AG08396 (cell line): Measurements from ENCODE around the gene SORL1.
A peak's percentile ranks its signal among the peaks of the same experiment; 100 is the strongest.
"Not testable (repeated sequence)": the region's sequence is repeated elsewhere in the genome, so short reads cannot be mapped to it uniquely, and the experiment has no call there.

Experiments
- DNase-seq: peaks from one replicate; pipeline ENCODE4 v3.0.0; 2012; ENCODE audit warnings: low spot score, mixed read lengths

SORL1 gene

DNA sequence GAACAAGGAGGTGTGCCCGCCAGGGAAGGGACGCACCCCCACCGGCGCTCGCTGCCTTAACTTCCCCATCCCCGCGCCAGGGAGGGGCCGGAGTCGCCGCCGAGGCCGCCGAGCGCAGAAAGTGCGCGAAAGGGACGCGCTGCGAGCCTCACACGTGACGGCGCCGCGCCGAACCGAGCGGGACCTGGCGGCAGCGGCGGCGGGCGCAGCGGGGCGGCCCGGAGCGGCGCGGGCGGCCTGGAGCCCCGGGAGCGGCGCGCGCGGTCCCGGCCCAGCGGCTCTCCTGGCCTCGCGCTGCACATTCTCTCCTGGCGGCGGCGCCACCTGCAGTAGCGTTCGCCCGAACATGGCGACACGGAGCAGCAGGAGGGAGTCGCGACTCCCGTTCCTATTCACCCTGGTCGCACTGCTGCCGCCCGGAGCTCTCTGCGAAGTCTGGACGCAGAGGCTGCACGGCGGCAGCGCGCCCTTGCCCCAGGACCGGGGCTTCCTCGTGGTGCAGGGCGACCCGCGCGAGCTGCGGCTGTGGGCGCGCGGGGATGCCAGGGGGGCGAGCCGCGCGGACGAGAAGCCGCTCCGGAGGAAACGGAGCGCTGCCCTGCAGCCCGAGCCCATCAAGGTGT is at the start of gene SORL1:
Gene SORL1 (plus strand): TSS at position 329 of the 623 bp plus-strand sequence. CDS start 18 bp downstream, at position 347.
- peak; percentile 91 for DNase-seq

- no peak for DNase-seq
Measured at GRCh38 chr11:121405646-121406045, 46.5 kb upstream of the SORL1 start.

GRCh38 chr11:121406291-121406690 is 45.8 kb upstream of the SORL1 start:
- no peak for DNase-seq

DNA sequence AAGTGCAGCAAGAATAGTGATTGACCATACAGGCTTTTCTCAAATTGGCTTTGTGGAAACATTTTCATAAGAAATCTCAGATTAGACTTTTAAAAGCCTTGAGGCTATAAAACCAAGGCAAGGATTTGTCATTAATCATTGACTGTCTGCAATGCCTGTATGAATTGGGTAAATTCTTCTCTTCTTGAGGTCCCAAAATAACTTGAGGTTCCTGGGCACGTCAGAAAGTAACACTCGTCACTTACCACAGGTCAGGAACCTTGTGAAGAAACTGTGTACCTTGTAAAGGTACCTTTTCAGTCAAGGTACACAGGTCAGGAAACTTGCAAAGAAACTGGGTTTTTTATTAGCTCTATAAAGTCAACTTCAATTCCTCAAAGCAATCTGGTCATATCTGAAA is 43.3 kb upstream of the SORL1 start:
- DNase-seq, result no peak

DNA sequence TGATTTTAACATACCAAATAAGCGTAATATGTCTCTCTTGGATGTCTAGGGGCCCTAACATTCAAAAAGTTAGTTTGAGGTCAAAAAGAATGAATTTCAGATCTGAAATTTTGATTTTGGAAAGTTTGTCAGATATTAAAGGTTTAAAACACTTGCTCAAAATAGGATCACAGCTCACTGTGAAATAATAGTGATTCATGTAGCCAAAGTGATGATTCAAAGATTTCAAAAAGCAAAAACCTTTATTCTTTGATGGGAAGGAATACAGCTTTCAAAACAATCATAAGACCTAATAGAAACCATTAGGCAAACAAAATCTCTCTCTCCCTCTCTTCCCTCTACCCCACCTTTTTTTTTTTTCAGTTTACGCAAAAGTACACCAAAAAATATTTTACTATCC is 42.1 kb upstream of the SORL1 start:
- DNase-seq, result not testable (repeated sequence)

- DNase-seq, result not testable (repeated sequence)
Measured at GRCh38 chr11:121411330-121411729, 40.8 kb upstream of the SORL1 start.

DNA sequence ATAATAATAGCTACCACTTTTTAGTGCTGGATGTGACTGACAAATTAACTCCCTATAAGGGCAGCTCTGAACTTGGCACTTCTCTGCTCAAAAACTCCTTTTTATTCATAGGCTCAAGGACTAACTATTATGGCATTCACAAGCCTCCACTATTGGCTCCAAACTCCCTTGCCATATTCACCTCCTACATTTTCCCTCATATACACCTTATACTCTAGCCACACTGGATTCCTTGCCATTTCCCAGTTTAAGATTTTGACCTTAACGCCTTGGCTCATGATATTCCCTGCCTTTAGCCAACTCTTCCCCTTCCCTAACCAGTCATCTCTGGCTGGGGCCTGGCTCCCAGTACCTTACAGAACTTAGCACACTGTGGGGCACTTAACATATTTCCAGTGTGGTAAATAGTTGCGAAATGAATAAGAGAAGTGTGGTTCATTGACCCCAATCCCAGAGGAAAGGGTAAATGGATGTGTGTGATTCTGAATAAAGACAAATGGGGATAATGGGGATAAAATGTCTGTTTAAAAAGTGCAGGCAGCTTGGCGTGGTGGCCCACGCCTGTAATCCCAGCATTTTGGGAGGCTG is 40.0 kb upstream of the SORL1 start:
- DNase-seq, result no peak

- DNase-seq, result no peak
Measured at GRCh38 chr11:121412711-121413415, 39.3 kb upstream of the SORL1 start.

DNA sequence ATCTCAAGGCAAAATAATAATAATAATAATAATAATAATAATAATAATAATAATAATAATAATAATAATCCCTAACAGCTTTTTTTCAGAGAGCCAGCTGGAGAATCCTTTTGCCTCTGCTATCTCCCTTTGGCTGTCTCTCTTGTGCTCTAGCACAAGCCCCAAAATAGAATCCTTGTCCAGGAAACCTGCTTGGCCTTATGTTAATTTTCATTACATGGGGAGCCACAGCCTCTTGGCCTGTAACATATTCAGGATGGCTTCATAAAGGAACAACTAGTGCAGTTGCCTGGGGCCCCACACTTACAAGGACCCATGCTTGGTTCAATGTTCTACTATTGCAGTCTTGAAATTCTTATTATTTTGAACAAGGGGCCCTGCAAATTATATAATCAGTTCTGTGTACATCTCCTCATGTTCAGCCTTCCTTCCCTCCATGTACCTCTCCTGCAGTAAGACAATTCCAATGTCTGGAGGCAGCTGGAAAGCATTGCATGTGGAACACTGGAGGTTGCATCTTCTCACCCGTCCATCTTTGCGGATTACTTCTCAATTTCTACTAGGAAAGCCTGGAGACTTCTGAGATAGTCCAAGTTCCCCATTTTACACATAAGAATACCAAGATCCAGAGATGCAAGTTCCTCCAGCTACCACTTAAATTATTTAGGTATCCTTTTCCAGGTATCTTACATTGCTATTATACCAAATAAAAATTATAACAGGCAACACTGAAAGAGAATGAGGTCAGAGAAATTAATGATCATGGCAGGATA is 37.8 kb upstream of the SORL1 start:
- no peak for DNase-seq

DNA sequence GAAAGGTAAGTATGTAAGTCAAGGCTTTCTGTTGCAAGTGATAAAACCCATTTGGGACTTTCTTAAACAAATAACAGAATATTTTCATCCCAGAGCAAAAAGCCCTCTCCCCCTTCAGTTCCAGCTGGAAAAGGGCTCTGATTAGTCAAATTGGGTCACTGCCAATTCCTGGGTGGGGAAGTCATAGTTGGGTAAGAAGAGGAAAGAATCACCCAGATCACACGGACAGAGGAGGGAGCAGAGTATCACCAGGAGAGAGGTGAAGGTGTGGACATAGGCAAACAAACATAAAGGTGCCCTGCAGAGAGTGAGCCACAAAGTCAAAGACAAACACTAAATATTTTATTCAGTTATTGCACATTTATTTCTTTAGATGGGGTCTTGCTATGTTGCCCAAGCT is 36.3 kb upstream of the SORL1 start:
- DNase-seq, result no peak

- peak; percentile 55 for DNase-seq
Measured at GRCh38 chr11:121417055-121417551, 35.0 kb upstream of the SORL1 start.

DNA sequence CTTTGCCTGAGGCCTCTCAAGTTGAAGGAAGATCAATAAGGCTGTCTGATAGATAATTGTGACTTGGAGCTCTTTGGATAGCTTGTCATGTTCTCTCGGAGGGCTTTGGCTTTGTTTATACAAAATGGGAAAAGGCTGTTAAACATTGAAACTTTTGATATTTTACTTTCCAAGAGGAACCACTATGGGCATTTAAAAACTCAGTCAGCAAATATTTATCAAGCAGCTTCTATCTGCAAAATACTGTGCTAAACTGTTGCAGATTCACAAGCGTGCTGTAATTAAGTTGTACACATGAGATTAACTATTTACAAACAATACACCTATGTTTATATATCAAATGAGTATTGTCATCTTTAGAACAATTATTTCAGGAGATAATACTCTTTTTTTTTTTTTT is 34.5 kb upstream of the SORL1 start:
- DNase-seq, result no peak

DNA sequence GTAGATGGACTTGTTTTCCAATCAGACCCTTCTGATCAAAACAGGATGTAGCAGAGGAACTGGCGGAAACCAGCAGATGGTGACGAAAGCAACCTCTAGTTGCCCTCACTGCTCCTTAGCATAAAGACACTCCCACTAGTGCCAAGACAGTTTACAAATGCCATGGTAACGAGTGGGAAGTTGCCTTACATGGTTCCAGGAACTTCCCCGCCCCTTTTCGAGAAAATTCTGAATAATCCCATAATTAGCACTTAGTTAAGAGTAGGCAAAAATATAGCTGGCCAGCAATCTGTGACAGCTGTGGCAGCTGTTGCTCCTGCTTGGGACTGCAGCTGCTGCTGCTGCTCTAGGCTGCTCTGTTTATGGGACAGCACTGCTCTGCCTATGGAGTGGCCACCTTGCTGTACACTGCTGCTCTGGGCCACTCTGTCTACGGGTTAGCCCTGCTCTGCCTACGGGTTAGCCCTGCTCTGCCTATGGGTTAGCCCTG is 33.4 kb upstream of the SORL1 start:
- DNase-seq, result no peak

- no peak for DNase-seq
Measured at GRCh38 chr11:121419836-121420235, 32.3 kb upstream of the SORL1 start.

- DNase-seq, result no peak
Measured at GRCh38 chr11:121420398-121420797, 31.7 kb upstream of the SORL1 start.

DNA sequence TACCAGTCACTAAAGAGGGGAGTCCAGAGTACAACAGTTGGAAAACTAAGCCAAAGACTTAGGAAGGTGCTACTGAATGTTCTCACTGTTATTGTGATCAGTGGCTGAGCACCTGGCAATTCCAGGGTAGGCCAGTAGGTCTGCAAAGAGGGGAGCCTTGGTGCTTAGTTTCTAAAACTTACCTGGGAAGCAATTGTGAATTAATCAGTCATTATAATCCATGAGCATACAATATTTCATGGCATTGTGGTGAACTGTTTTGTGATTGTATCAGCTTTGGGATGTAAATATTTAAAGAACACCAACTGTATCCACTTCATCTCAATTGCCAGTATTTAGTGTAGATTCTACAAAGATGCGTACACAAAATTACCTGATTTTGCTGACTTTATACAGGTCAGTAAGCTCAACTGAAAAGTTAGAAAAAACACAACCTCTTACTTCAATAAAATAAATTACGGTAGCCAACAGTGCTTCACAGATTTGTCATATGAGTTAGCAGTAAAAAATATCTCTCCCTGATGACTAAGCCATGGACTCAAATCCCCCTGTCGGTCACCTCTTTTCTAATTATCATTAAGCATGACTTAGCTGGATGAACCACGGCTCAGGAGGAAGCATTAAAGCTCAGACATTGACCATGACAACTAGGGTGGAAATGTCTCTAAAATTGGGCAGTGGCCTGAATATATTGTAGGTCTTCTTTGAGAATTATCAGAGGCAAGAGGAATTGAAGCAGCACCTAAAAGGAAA is 30.8 kb upstream of the SORL1 start:
- DNase-seq, result no peak

DNA sequence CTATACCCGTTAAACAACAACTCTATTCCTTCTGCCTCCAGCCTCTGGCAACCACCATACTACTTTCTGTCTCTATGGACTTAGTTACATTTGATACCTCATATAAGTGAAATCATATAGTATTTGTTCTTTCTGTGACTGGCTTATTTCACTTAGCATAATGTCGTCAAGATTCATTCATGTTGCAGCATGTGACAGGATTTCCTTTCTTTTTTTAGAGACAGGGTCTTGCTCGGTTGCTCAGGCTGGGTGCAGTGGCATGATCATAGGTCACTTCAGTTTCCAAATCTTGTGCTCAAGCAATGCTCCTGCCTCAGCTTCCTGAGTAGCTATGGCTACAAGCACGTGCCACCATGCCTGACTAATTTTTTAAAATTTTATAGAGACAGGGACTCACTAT is 29.4 kb upstream of the SORL1 start:
- no peak for DNase-seq

DNA sequence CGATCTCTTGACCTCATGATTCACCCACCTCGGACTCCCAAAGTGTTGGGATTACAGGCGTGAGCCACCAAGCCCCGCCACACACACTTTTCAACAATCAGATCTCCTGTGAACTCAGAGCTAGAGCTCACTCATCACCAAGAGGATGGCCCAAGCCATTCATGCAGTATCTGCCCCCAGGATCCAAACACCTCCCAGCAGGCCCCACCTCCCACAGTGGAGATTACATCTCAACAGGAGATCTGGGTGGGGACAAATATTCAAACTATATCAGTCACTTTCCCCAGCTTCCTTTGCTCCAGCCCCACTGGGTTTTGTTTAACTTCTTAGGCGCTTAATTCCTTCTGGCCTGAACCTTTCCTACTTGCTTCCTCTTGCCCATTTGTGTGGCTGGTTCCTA is 26.3 kb upstream of the SORL1 start:
- DNase-seq, result no peak

DNA sequence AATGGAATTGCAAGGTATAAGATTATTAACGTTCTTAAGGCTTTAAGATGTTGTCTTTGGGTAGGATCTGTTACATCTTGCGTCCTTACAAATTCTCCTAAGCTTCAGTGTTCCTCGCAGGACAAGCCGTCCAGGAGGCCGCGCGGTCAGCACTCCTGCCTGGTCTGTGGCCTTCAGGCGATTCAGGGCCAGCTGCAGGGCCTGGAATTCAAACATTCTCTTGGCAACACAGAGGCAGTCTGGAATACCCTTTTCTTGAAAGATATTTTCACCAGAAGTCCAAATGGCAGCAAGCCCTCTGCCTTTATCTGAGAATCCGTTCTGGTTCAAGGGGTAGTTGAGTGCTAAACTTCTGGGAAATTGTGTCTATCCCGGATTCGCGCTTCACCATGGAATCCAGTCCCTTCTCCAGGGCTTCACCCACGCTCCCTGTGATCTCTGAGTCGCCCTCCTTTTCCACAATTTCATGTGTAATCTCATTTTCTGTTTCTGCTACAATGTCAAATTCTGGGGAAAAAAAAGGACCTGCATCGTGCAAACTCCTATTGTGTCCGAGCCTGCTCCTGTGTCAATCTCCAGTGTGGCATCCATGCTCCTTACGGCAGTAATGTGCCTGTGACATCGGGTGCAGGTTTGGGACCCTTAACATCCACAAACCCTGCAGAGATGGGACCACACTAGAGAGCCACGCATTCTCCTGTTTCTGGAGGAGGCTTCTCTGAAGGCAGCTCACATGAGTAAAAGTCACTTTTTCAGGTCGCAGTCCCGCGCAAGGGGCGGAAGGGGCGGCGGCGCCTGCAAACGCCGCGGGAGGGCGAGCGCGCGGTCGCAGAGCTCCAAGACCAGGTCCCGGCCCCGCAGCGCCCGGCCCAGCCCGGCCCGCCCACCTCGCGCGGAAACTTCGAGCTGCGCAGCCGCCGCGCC is 25.4 kb upstream of the SORL1 start:
- DNase-seq, result peak; percentile 43

DNA sequence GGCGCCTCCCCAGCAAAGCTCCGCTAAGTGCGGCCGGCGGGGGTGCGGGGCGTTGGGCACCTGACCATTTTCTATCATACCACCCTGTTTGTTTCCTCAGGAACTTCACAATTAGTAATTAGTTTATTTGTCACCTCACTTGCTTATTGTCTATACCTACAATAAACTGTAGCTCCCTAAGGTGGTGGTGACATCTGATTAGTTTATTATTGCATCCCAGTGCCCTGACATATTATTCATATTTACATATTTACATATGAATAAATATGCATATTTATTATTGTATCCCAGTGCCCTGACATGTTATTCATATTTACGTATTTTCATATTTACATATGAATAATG is 24.7 kb upstream of the SORL1 start:
- DNase-seq, result no peak

DNA sequence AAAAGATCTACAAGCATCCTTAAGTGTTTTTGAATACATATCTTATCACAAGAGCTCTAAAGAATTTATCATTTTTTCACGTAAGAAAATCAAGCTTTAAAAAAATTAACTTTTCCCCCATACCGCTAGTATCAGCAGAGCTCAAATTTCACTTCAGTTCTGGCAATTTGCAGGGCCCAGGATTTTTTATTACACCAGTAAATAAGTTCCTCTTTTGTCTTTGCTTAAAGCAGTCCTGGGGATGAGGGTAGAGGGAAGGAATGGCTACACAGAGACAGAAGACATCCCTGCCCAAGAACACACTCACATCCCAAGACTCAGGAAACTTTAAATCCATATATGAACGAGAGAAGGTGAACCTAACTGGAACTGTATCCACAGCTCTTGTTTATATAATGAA is 22.6 kb upstream of the SORL1 start:
- no peak for DNase-seq
